Gastroesophageal sphincter (tissue), 3 donors: ENCODE data around the gene HOXD8.

Source experiments
- CTCF ChIP-seq, 4 experiments: fragments of 200-600 bp in 2 of 4; fragments of 450-650 bp in 2 of 4; sonication (generic) in 1 of 4; IDR thresholded peaks; one replicate each; pipeline ENCODE4 v1.5.1; 2017 to 2019; ENCODE audit warnings: antibody characterized with exemption in 4 of 4, mild to moderate bottlenecking in 2 of 4, moderate library complexity in 2 of 4
- EP300 ChIP-seq: sonication (generic); formaldehyde crosslinking; IDR thresholded peaks from one replicate; pipeline ENCODE4 v1.6.1; 2017; ENCODE audit warnings: antibody characterized with exemption, mild to moderate bottlenecking
- POLR2A ChIP-seq, 2 donors: fragments of 450-650 bp; IDR thresholded peaks; one replicate each; pipeline ENCODE4 v1.6.1; 2017; ENCODE audit warnings: antibody characterized with exemption in 2 of 2, mild to moderate bottlenecking in 2 of 2, moderate library complexity in 1 of 2
- POLR2AphosphoS5 ChIP-seq: sonication (generic); formaldehyde crosslinking; IDR thresholded peaks from one replicate; pipeline ENCODE4 v1.6.1; 2017; ENCODE audit warnings: antibody characterized with exemption

- TF ChIP-seq POLR2AphosphoS5, result no peak
- TF ChIP-seq CTCF (IDR thresholded peaks at IDR 0.05), result no peak
- TF ChIP-seq EP300, result no peak
- TF ChIP-seq POLR2A (IDR thresholded peaks at IDR 0.05), result no peak
Observed at GRCh38 chr2:176112375-176113302, 16.9 kb upstream of the HOXD8 start.
